IMR-90 (cell line): Measurements from ENCODE around the gene PCSK5. TPM values are rescaled to one million over a fixed set of nuclear protein-coding genes. Genes with fewer than 3 reads are reported as not detected.

Experiments used
- ATAC-seq: fragments of 200-7000 bp; cut with Tn5 transposase; 2 replicates; pipeline ENCODE4 v1.9.1; 2020; ENCODE audit warnings: low read depth, mild to moderate bottlenecking, moderate library complexity
- BruUV-seq: library from RNA; stranded (reverse); fragments of 400-500 nt; replicated peaks from 2 replicates; lab custom pipeline; 2021; lab: Mats Ljungman, UMichigan
- CTCF ChIA-PET: fragments of 300-600 bp; formaldehyde crosslinking; extraction: SDS; loops from one replicate; lab custom pipeline; 2021; ENCODE audit warnings: antibody characterized with exemption; lab: Yijun Ruan, JAX
- POLR2A ChIA-PET: fragments of 300-600 bp; sonication (Branson Sonifier 250); formaldehyde crosslinking; loops from one replicate; lab custom pipeline; 2022; ENCODE audit warnings: antibody characterized with exemption; ENCODE audit not compliant: unreplicated experiment; lab: Charles Lee
- DNase-seq: peaks from one replicate; pipeline ENCODE4 v3.0.0; 2013
- H2AFZ ChIP-seq: replicated peaks from 2 replicates; pipeline ENCODE3; 2013; ENCODE audit warnings: low read length, mild to moderate bottlenecking; ENCODE audit not compliant: poor library complexity
- H2AK5ac ChIP-seq: 2 replicates; pipeline ENCODE4 v1.6.1; 2013; ENCODE audit warnings: low read depth, low read length, inconsistent platforms
- H2AK9ac ChIP-seq: replicated peaks from 2 replicates; pipeline ENCODE3; 2013; ENCODE audit warnings: mild to moderate bottlenecking, low read depth, low read length, moderate library complexity; ENCODE audit not compliant: poor library complexity
- H2BK120ac ChIP-seq: 2 replicates; pipeline ENCODE4 v1.6.1; 2013; ENCODE audit warnings: low read depth, low read length, inconsistent platforms
- H2BK15ac ChIP-seq: 3 replicates; pipeline ENCODE4 v1.6.1; 2013; ENCODE audit warnings: low read depth, low read length, inconsistent platforms
- H2BK20ac ChIP-seq: 2 replicates; pipeline ENCODE4 v1.6.1; 2013; ENCODE audit warnings: low read depth, mild to moderate bottlenecking, inconsistent platforms, low read length, moderate library complexity
- H2BK5ac ChIP-seq: 2 replicates; pipeline ENCODE4 v1.6.1; 2013; ENCODE audit warnings: mild to moderate bottlenecking, low read depth, low read length, inconsistent platforms; ENCODE audit not compliant: poor library complexity, severe bottlenecking
- H3K14ac ChIP-seq: replicated peaks from 2 replicates; pipeline ENCODE4 v1.6.1; 2013; ENCODE audit warnings: low read depth, low read length, inconsistent platforms
- H3K18ac ChIP-seq: 2 replicates; pipeline ENCODE4 v1.6.1; 2013; ENCODE audit warnings: low read depth, low read length, control low read depth
- H3K23ac ChIP-seq: 2 replicates; pipeline ENCODE4 v1.6.1; 2013; ENCODE audit warnings: low read depth, low read length, inconsistent platforms
- H3K27ac ChIP-seq: 2 replicates; pipeline ENCODE4 v1.5.1; 2013; ENCODE audit warnings: mild to moderate bottlenecking, control low read depth, low read length; ENCODE audit not compliant: insufficient read depth
- H3K27me3 ChIP-seq: 2 replicates; pipeline ENCODE4 v1.6.1; 2013; ENCODE audit warnings: low read length; ENCODE audit not compliant: control insufficient read depth, insufficient read depth
- H3K36me3 ChIP-seq: 2 replicates; pipeline ENCODE4 v1.6.1; 2013; ENCODE audit warnings: low read length, mixed read lengths; ENCODE audit not compliant: control insufficient read depth, insufficient read depth
- H3K4ac ChIP-seq: 2 replicates; pipeline ENCODE4 v1.6.1; 2013; ENCODE audit warnings: low read depth, low read length, inconsistent platforms
- H3K4me1 ChIP-seq: 2 replicates; pipeline ENCODE4 v1.6.1; 2013; ENCODE audit warnings: low read length, mixed read lengths; ENCODE audit not compliant: control insufficient read depth, insufficient read depth
- H3K4me2 ChIP-seq: 2 replicates; pipeline ENCODE4 v1.6.1; 2013; ENCODE audit warnings: low read depth, mild to moderate bottlenecking, control low read depth, low read length, moderate library complexity
- H3K4me3 ChIP-seq: 2 replicates; pipeline ENCODE4 v1.5.1; 2013; ENCODE audit warnings: low read depth, mild to moderate bottlenecking, control low read depth, low read length, moderate library complexity; ENCODE audit not compliant: insufficient read depth
- H3K56ac ChIP-seq: 2 replicates; pipeline ENCODE4 v1.6.1; 2013; ENCODE audit warnings: low read length, inconsistent platforms; ENCODE audit not compliant: insufficient read depth; ENCODE audit errors: extremely low read depth
- H3K79me1 ChIP-seq, 2 experiments: 2 replicates each; pipeline ENCODE4 v1.6.1; 2013; ENCODE audit warnings: low read length in 2 of 2, inconsistent platforms in 1 of 2, low read depth in 1 of 2
- H3K9ac ChIP-seq: 2 replicates; pipeline ENCODE4 v1.6.1; 2013; ENCODE audit warnings: low read depth, low read length, control low read depth
- H3K9me1 ChIP-seq: 2 replicates; pipeline ENCODE4 v1.6.1; 2013; ENCODE audit warnings: low read length, inconsistent platforms; ENCODE audit not compliant: insufficient read depth
- H3K9me3 ChIP-seq: 2 replicates; pipeline ENCODE4 v1.6.1; 2013; ENCODE audit warnings: low read length; ENCODE audit not compliant: control insufficient read depth, insufficient read depth
- H4K20me1 ChIP-seq: 2 replicates; pipeline ENCODE4 v1.6.1; 2013; ENCODE audit warnings: low read length, inconsistent platforms; ENCODE audit not compliant: insufficient read depth
- H4K5ac ChIP-seq: 2 replicates; pipeline ENCODE4 v1.6.1; 2013; ENCODE audit warnings: mild to moderate bottlenecking, low read depth, low read length, control low read depth
- H4K8ac ChIP-seq, 2 experiments: 2 replicates each; pipeline ENCODE4 v1.6.1; 2013; ENCODE audit warnings: low read depth in 2 of 2, low read length in 2 of 2, control low read depth in 1 of 2, inconsistent platforms in 1 of 2
- H4K91ac ChIP-seq: 2 replicates; pipeline ENCODE4 v1.6.1; 2013; ENCODE audit warnings: low read depth, low read length, inconsistent platforms; ENCODE audit not compliant: insufficient read depth
- BHLHE40 ChIP-seq: fragments of 150-350 bp; IDR thresholded peaks from 2 replicates; pipeline ENCODE4 v1.6.1; 2016; ENCODE audit warnings: mild to moderate bottlenecking, low read depth, low read length
- CEBPB ChIP-seq: IDR thresholded peaks from 2 replicates; pipeline ENCODE4 v1.6.1; 2012; ENCODE audit warnings: low read depth, low read length, improper control_type of control experiment
- CHD1 ChIP-seq: IDR thresholded peaks from 2 replicates; pipeline ENCODE4 v1.6.1; 2012; ENCODE audit warnings: low read depth, low read length, improper control_type of control experiment
- CTCF ChIP-seq: conservative IDR thresholded peaks from 2 replicates; pipeline ENCODE4 v1.5.1; 2012; ENCODE audit warnings: mild to moderate bottlenecking, low read depth, low read length, improper control_type of control experiment
- ELK1 ChIP-seq: fragments of 150-350 bp; IDR thresholded peaks from 2 replicates; pipeline ENCODE4 v1.6.1; 2016; ENCODE audit warnings: low read depth, mild to moderate bottlenecking, low read length, moderate library complexity, borderline replicate concordance
- FOS ChIP-seq: fragments of 150-350 bp; IDR thresholded peaks from 2 replicates; pipeline ENCODE4 v1.6.1; 2016; ENCODE audit warnings: low read depth, low read length
- MAFK ChIP-seq: IDR thresholded peaks from 2 replicates; pipeline ENCODE4 v1.6.1; 2012; ENCODE audit warnings: low read depth, low read length, improper control_type of control experiment
- MAZ ChIP-seq: IDR thresholded peaks from 2 replicates; pipeline ENCODE4 v1.6.1; 2012; ENCODE audit warnings: low read depth, mild to moderate bottlenecking, low read length, improper control_type of control experiment, moderate library complexity, borderline replicate concordance
- MXI1 ChIP-seq: IDR thresholded peaks from 2 replicates; pipeline ENCODE4 v1.6.1; 2012; ENCODE audit warnings: low read depth, mild to moderate bottlenecking, low read length, moderate library complexity, borderline replicate concordance
- NFE2L2 ChIP-seq: fragments of 150-350 bp; IDR thresholded peaks from 2 replicates; pipeline ENCODE4 v1.6.1; 2016; ENCODE audit warnings: low read depth, mild to moderate bottlenecking, low read length
- POLR2A ChIP-seq: IDR thresholded peaks from 2 replicates; pipeline ENCODE4 v1.6.1; 2012; ENCODE audit warnings: mild to moderate bottlenecking, low read depth, low read length
- RAD21 ChIP-seq: IDR thresholded peaks from 2 replicates; pipeline ENCODE4 v1.6.1; 2012; ENCODE audit warnings: low read length, improper control_type of control experiment
- RCOR1 ChIP-seq: IDR thresholded peaks from 2 replicates; pipeline ENCODE4 v1.6.1; 2012; ENCODE audit warnings: mild to moderate bottlenecking, low read length, improper control_type of control experiment; ENCODE audit not compliant: insufficient replicate concordance
- RFX5 ChIP-seq: IDR thresholded peaks from 2 replicates; pipeline ENCODE4 v1.8.0; 2012; ENCODE audit warnings: low read depth, mild to moderate bottlenecking, low read length, moderate library complexity
- SMC3 ChIP-seq: fragments of 150-350 bp; IDR thresholded peaks from 2 replicates; pipeline ENCODE4 v1.6.1; 2016; ENCODE audit warnings: low read depth, mild to moderate bottlenecking, antibody characterized with exemption, low read length, moderate library complexity
- USF2 ChIP-seq: fragments of 150-350 bp; IDR thresholded peaks from 2 replicates; pipeline ENCODE4 v1.6.1; 2017; ENCODE audit warnings: mild to moderate bottlenecking, antibody characterized with exemption, low read length, low read depth
- WGBS, 2 experiments: methylation state at CpG; one replicate each; pipeline versions ENCODE4 v1.1.5 to v1.1.7; 2013; ENCODE audit warnings: missing lambda C conversion rate in 2 of 2; ENCODE audit not compliant: insufficient read length in 1 of 2; ENCODE audit errors: extremely low coverage in 2 of 2; 5-methylcytosine and 5-hydroxymethylcytosine counted together
- dilution Hi-C: fragments of 300-500 bp; cut with HindIII; formaldehyde crosslinking; loops from one replicate; pipeline ENCODE4 v1.14.3; 2018; ENCODE audit warnings: low sequenced_read_pairs; ENCODE audit not compliant: unreplicated experiment
- in situ Hi-C: fragments of 300-500 bp; cut with MboI; formaldehyde crosslinking; loops from 3 replicates; pipeline ENCODE4 v1.14.3; 2019; ENCODE audit warnings: low sequenced_read_pairs, inconsistent platforms, mixed read lengths
- intact Hi-C: fragments of 100-400 bp; cut with micrococcal nuclease; formaldehyde crosslinking; loops from 2 replicates; pipeline ENCODE4 v1.10.0; 2022
- polyA plus RNA-seq, 3 experiments: library from polyadenylated mRNA; depleted of rRNA; stranded (reverse); fragments of >200 nt; gene quantifications; 2 replicates each; pipeline ENCODE4 v1.2.3, GENCODE V29; 2012; ENCODE audit warnings: low replicate concordance in 1 of 3
- total RNA-seq: library from RNA; depleted of rRNA; stranded (reverse); fragments of >200 nt; gene quantifications from 2 replicates; pipeline ENCODE4 v1.2.3, GENCODE V29; 2012

The PCSK5 gene
- total and polyA plus RNA-seq, 2 of the 4 experiments (the other 2 are of a cell fraction): 1.5 to 3.0 TPM

- no peak overlapping the region for H3K9ac ChIP-seq
- no peak overlapping the region for H4K5ac ChIP-seq
- H4K8ac ChIP-seq: no peak overlapping the region
- no peak for ATAC-seq
- no peak overlapping the region for H3K4me3 ChIP-seq
- no peak for DNase-seq
- TF ChIP-seq ELK1 (no peak), BHLHE40 (no peak), CHD1 (no peak), MAZ (no peak), SMC3 (no peak), MXI1 (no peak), USF2 (no peak), MAFK (no peak), RAD21 (no peak), FOS (no peak), RFX5 (no peak), POLR2A (no peak), RCOR1 (no peak), CTCF (no peak), CEBPB (no peak), NFE2L2 (no peak)
- no peak overlapping the region for H2BK15ac ChIP-seq
- no peaks in the 10 kb centered on the region for H3K4me1 ChIP-seq
- no peak overlapping the region for H3K23ac ChIP-seq
- in situ Hi-C loops (no loop called here), intact Hi-C loops (no loop called here), dilution Hi-C loops (no loop called here)
- no peaks in the 10 kb centered on the region for H3K79me1 ChIP-seq
- H2AK5ac ChIP-seq: no peak overlapping the region
- WGBS, 2 experiments: no CpG with 5 or more reads among the region's 2 CpGs
- no peak overlapping the region for H3K18ac ChIP-seq
- no peak overlapping the region for H2AFZ ChIP-seq
- no peak overlapping the region for H3K14ac ChIP-seq
- H2AK9ac ChIP-seq: no peak overlapping the region
- H3K9me1 ChIP-seq: no peaks in the 10 kb centered on the region
- no peak overlapping the region for H3K4ac ChIP-seq
- H3K36me3 ChIP-seq: no peaks in the 10 kb centered on the region
- H2BK5ac ChIP-seq: no peak overlapping the region
- H4K91ac ChIP-seq: no peak overlapping the region
- CTCF ChIA-PET: no interaction called here
- H3K9me3 ChIP-seq: no peaks in the 10 kb centered on the region
- no TSS peak for BruUV-seq
- no peak overlapping the region for H3K56ac ChIP-seq
- no peak overlapping the region for H2BK120ac ChIP-seq
- H3K27ac ChIP-seq: no peak overlapping the region
- no peaks in the 10 kb centered on the region for H4K20me1 ChIP-seq
- POLR2A ChIA-PET: no interaction called here
- no peak overlapping the region for H3K4me2 ChIP-seq
- no peaks in the 10 kb centered on the region for H3K27me3 ChIP-seq
- no peak overlapping the region for H2BK20ac ChIP-seq
These were observed 56.8 kb downstream of the PCSK5 start for GRCh38 chr9:75947233-75947632.
